Testis (tissue), 3 donors: Measurements from ENCODE around the gene EIF4A2. TPM values are rescaled to one million over a fixed set of nuclear protein-coding genes. Genes with fewer than 3 reads are reported as not detected.
"Not testable (repeated sequence)": the region's sequence is repeated elsewhere in the genome, so short reads cannot be mapped to it uniquely, and the experiment has no call there.

Experiments
- DNase-seq: peaks from one replicate; pipeline ENCODE4 v3.0.0-alpha.2; 2019
- H3K27ac ChIP-seq, 2 donors: fragments of 200-600 bp; sonication (generic); one replicate each; pipeline ENCODE4 v1.5.1; 2019
- H3K27me3 ChIP-seq: fragments of 200-600 bp; sonication (generic); one replicate; pipeline ENCODE4 v1.5.1; 2019
- H3K36me3 ChIP-seq: fragments of 200-600 bp; sonication (generic); one replicate; pipeline ENCODE4 v1.5.1; 2017; ENCODE audit warnings: low read depth; ENCODE audit errors: missing control alignments
- H3K4me1 ChIP-seq: fragments of 200-600 bp; sonication (generic); one replicate; pipeline ENCODE4 v1.5.1; 2019
- H3K4me3 ChIP-seq, 2 donors: fragments of 200-600 bp; sonication (generic); one replicate each; pipeline ENCODE4 v1.5.1; 2017 to 2019
- H3K9me3 ChIP-seq: fragments of 200-600 bp; sonication (generic); one replicate; pipeline ENCODE4 v1.5.1; 2017
- CTCF ChIP-seq, 3 experiments: fragments of 450-650 bp in 2 of 3; fragments of 200-600 bp in 1 of 3; sonication (generic) in 1 of 3; IDR thresholded peaks; one replicate each; pipeline ENCODE4 v1.5.1; 2016 to 2019; ENCODE audit warnings: antibody characterized with exemption in 3 of 3, mild to moderate bottlenecking in 2 of 3, moderate library complexity in 1 of 3
- POLR2A ChIP-seq: fragments of 450-650 bp; IDR thresholded peaks from one replicate; pipeline ENCODE4 v1.6.1; 2017; ENCODE audit warnings: antibody characterized with exemption, mild to moderate bottlenecking, moderate library complexity
- WGBS, 2 donors: methylation state at CpG; one replicate each; pipeline ENCODE4 v1.1.5; 2018; 5-methylcytosine and 5-hydroxymethylcytosine counted together
- intact Hi-C: fragments of 100-400 bp; cut with DNase I; formaldehyde crosslinking; loops from one replicate; pipeline ENCODE4 v1.15.1; 2023; ENCODE audit warnings: low total_unique reads
- polyA plus RNA-seq: library from polyadenylated mRNA; stranded (reverse); fragments of 350-450 nt; fragmentation: Illumina TruSeq; extraction: RNeasy Lipid Tissue Mini Kit (QIAGEN cat#74804); gene quantifications from one replicate; pipeline ENCODE4 v1.2.3, GENCODE V29; 2014; ENCODE audit warnings: low read depth, low replicate concordance; ENCODE audit not compliant: insufficient read depth
- total RNA-seq, 2 donors: library from RNA; depleted of rRNA; stranded (reverse); fragments of >200 nt; gene quantifications; one replicate each; pipeline ENCODE4 v1.2.3, GENCODE V29; 2016

The EIF4A2 gene
- total and polyA plus RNA-seq, 3 donors from 2014 or later: 275 to 357 (median 283) TPM

GRCh38 chr3:186818956-186819355, 35.6 kb downstream of the EIF4A2 start:
- intact Hi-C loops: no loop called here

DNA sequence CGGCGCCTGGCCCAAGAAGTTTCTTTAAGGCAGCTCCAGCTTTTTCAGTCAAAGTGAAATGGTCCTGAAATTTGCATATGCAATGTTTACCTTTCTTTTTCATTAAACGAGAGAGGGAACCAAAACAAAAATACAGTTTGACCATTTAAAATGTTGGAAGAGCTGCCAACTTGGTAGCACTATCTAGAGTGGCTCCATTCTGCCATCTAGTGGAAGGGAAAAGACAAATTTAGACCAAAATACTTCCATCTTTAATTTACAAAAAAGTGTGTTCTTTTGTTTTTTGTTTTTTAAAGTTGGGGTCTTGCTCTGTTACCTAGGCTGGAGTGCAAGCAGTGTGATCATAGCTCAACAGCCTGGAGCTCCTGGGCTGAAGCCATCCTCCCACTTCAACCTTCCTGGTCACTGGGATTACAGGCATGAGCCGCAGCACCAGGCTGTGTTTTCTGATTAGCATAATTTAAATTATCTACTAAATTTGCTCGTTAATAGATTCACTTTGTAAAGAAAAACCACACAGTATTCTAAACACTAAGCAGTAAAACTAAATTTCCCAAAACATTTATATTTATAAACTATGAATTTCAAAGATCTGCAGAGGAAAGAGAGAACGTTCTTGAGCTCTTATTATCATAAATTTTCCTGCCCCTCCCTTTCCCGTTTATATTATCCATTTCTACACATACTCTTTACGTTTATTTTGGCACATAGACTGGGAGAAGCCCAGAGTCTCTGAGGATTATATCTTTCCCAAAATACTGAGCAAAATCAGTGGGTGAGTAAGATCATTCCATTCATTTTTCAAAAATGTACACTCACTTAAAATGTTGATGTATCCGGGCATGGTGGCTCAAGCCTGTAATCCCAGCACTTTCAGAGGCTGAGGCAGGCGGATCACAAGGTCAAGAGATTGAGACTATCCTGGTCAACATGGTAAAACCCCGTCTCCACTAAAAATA, 38.3 kb downstream of the EIF4A2 start:
- intact Hi-C loops: loop anchor here (10.0 kb wide), 1 partner anchor 207 kb away; the partner anchor contains the start of gene AHSG
- TF ChIP-seq CTCF (IDR thresholded peaks at IDR 0.05) (peak; percentile 45 to 66 (median 61)), POLR2A (no peak)
- H3K9me3 ChIP-seq: no peaks in the 10 kb centered on the region
- no peak overlapping the region for H3K27ac ChIP-seq
- WGBS, 2 donors: 45 to 50% methylated on average over 11 of the region's 11 CpGs
- H3K4me3 ChIP-seq: no peak overlapping the region
- no peaks in the 10 kb centered on the region for H3K36me3 ChIP-seq
- no peaks in the 10 kb centered on the region for H3K27me3 ChIP-seq
- DNase-seq: no peak
- H3K4me1 ChIP-seq: peaks cover 10% of the 10 kb centered on the region

More at GRCh38 chr3:186818956-186819355, 35.6 kb downstream of the EIF4A2 start:
- Histone ChIP-seq H3K27me3 (no peaks in the 10 kb centered on the region), H3K4me1 (no peaks in the 10 kb centered on the region), H3K4me3 (no peak overlapping the region), H3K9me3 (no peaks in the 10 kb centered on the region), H3K27ac (no peak overlapping the region), H3K36me3 (no peaks in the 10 kb centered on the region)
- TF ChIP-seq POLR2A (no peak), CTCF (IDR thresholded peaks at IDR 0.05) (no peak)
- 77 to 92% methylated on average over 1 of the region's 1 CpG for WGBS, 2 donors
- no peak for DNase-seq

DNA sequence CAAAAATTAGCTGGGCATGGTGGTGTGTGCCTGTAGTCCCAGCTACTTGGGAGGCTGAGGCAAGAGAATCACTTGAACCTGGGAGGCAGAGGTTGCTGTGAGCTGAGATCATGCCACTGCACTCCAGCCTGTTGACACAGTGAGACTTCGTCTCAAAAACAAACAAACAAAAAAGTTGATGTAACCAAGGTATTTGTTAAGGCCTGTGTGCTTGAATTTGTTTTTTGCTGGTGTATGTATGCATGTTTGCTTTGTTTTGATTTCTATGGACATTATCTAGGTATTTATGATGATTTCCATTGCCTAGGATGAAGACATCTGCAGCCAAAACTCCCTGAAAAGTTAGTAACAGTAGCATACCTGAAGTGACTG, 39.0 kb downstream of the EIF4A2 start:
- not testable (repeated sequence) for H3K9me3 ChIP-seq, DNase-seq, H3K36me3 ChIP-seq, H3K27me3 ChIP-seq, H3K27ac ChIP-seq, H3K4me1 ChIP-seq, H3K4me3 ChIP-seq
- whole genome bisulfite sequencing, 2 donors: 73 to 86% methylated on average over 1 of the region's 1 CpG
- intact Hi-C loops: loop anchor here (10.0 kb wide), 1 partner anchor 208 kb away; the partner anchor contains the start of gene AHSG

GRCh38 chr3:186823386-186823785, 40.0 kb downstream of the EIF4A2 start:
- 85 to 89% methylated on average over 2 of the region's 2 CpGs for WGBS, 2 donors
- H3K4me1 ChIP-seq: peaks cover 10% of the 10 kb centered on the region
- H3K9me3 ChIP-seq: no peaks in the 10 kb centered on the region
- H3K27me3 ChIP-seq: no peaks in the 10 kb centered on the region
- no peak for DNase-seq
- no peak overlapping the region for H3K27ac ChIP-seq
- H3K36me3 ChIP-seq: no peaks in the 10 kb centered on the region
- intact Hi-C loops: loop anchor here (10.0 kb wide), 1 partner anchor 209 kb away; the partner anchor contains the start of gene AHSG
- no peak for TF ChIP-seq CTCF (IDR thresholded peaks at IDR 0.05)
- no peak for TF ChIP-seq POLR2A
- no peak overlapping the region for H3K4me3 ChIP-seq

DNA sequence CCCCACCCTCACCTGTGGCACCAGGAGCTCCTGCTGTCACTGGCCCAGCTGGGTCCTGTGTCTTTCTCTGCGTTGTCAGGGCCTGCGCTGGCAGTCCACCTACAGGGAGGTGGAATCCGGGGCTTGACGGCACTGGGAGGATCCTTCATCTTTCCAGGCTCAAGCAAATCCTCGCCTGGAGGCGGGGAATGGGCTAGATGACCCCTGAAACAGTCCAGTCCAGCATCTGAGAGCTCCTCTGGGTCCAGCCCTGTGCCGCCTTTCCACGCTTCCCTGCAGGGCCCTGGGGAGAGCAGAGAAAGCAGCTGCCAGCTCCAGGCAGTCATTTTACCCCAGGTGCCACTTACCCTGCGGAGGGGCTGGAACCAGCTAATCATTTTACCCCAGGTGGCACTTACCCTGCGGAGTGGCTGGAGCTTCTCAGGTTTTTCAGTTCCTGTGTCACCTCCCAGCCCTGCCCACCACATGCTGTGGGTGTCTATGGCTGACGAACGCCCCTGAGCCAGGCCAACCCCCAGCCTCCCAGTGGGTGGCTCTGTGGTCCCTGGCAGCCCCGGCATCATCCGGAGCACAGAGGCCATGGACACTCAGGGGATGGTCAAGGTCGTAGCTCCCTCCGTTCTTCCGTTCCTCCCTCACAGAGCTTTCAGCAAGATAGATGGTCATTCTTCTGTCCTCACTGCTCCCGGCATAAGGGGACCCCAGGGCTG, 41.2 kb downstream of the EIF4A2 start:
- no peaks in the 10 kb centered on the region for H3K27me3 ChIP-seq
- TF ChIP-seq POLR2A: no peak
- no peak for TF ChIP-seq CTCF (IDR thresholded peaks at IDR 0.05)
- H3K4me3 ChIP-seq: no peak overlapping the region
- no peak for DNase-seq
- intact Hi-C loops: loop anchor here (10.0 kb wide), 1 partner anchor 210 kb away; the partner anchor contains the start of gene AHSG
- H3K36me3 ChIP-seq: no peaks in the 10 kb centered on the region
- WGBS, 2 donors: 26 to 33% methylated on average over 5 to 18 of the region's 18 CpGs
- no peaks in the 10 kb centered on the region for H3K9me3 ChIP-seq
- no peak overlapping the region for H3K27ac ChIP-seq
- H3K4me1 ChIP-seq: peaks cover 10% of the 10 kb centered on the region
